ENCODE data around the gene MAP3K19. TPM values are rescaled to one million over a fixed set of nuclear protein-coding genes. Genes with fewer than 3 reads are reported as not detected.

The MAP3K19 gene
- total RNA-seq, 1 experiment from 2014 or later, result not detected

- no TSS peak for BruUV-seq (replicated peaks)
- Mint-ChIP-seq H3K4me1 (ENCODE audit: low read depth, unreplicated experiment) (no peaks in the 10 kb centered on the region), H3K27me3 (ENCODE audit: unreplicated experiment) (no peaks in the 10 kb centered on the region), H3K9me3 (ENCODE audit: low read depth, unreplicated experiment) (no peaks in the 10 kb centered on the region), H3K36me3 (ENCODE audit: insufficient read depth, unreplicated experiment) (peaks cover 32% of the 10 kb centered on the region), H3K27ac (ENCODE audit: unreplicated experiment) (no peak overlapping the region), H3K4me3 (ENCODE audit: low read depth, unreplicated experiment) (no peak overlapping the region)
- DNase-seq, result no peak
- no peak for TF ChIP-seq CTCF (IDR thresholded peaks at IDR 0.05; ENCODE audit: unreplicated experiment)
- CTCF ChIA-PET, result no interaction called here
- intact Hi-C loops (cut with micrococcal nuclease; ENCODE audit: unreplicated experiment), result no loop called here
Observed at GRCh38 chr2:135066710-135067109, 19.5 kb upstream of the MAP3K19 start.

GRCh38 chr2:135064149-135064548, 16.9 kb upstream of the MAP3K19 start:
- no peak for DNase-seq
- Mint-ChIP-seq H3K4me1 (ENCODE audit: low read depth, unreplicated experiment) (no peaks in the 10 kb centered on the region), H3K27ac (ENCODE audit: unreplicated experiment) (no peak overlapping the region), H3K36me3 (ENCODE audit: insufficient read depth, unreplicated experiment) (peaks cover 26% of the 10 kb centered on the region), H3K9me3 (ENCODE audit: low read depth, unreplicated experiment) (no peaks in the 10 kb centered on the region), H3K4me3 (ENCODE audit: low read depth, unreplicated experiment) (no peak overlapping the region), H3K27me3 (ENCODE audit: unreplicated experiment) (no peaks in the 10 kb centered on the region)
- intact Hi-C loops (cut with micrococcal nuclease; ENCODE audit: unreplicated experiment), result no loop called here
- no TSS peak for BruUV-seq (replicated peaks)
- CTCF ChIA-PET, result no interaction called here
- no peak for TF ChIP-seq CTCF (IDR thresholded peaks at IDR 0.05; ENCODE audit: unreplicated experiment)

- TF ChIP-seq CTCF (IDR thresholded peaks at IDR 0.05; ENCODE audit: unreplicated experiment), result no peak
- Mint-ChIP-seq H3K36me3 (ENCODE audit: insufficient read depth, unreplicated experiment) (peaks cover 26% of the 10 kb centered on the region), H3K4me3 (ENCODE audit: low read depth, unreplicated experiment) (no peak overlapping the region), H3K27me3 (ENCODE audit: unreplicated experiment) (no peaks in the 10 kb centered on the region), H3K4me1 (ENCODE audit: low read depth, unreplicated experiment) (no peaks in the 10 kb centered on the region), H3K27ac (ENCODE audit: unreplicated experiment) (no peak overlapping the region), H3K9me3 (ENCODE audit: low read depth, unreplicated experiment) (no peaks in the 10 kb centered on the region)
- no TSS peak for BruUV-seq (replicated peaks)
- CTCF ChIA-PET, result no interaction called here
- no peak for DNase-seq
- intact Hi-C loops (cut with micrococcal nuclease; ENCODE audit: unreplicated experiment), result no loop called here
Observed at GRCh38 chr2:135063210-135063609, 16.0 kb upstream of the MAP3K19 start.

- H3K27me3 Mint-ChIP-seq (ENCODE audit: unreplicated experiment), result no peaks in the 10 kb centered on the region
- peaks cover 10% of the 10 kb centered on the region for H3K4me1 Mint-ChIP-seq (ENCODE audit: low read depth, unreplicated experiment)
- H3K36me3 Mint-ChIP-seq (ENCODE audit: insufficient read depth, unreplicated experiment), result peaks cover 34% of the 10 kb centered on the region
- CTCF ChIA-PET, result interaction anchor here (0.6 to 1.1 kb wide), 3 partner anchors 11 to 1943 kb away, joined by 3 read pairs; no protein-coding TSS in a partner anchor
- BruUV-seq (replicated peaks), result no TSS peak
- intact Hi-C loops (cut with micrococcal nuclease; ENCODE audit: unreplicated experiment), result no loop called here
- no peak for DNase-seq
- H3K9me3 Mint-ChIP-seq (ENCODE audit: low read depth, unreplicated experiment), result no peaks in the 10 kb centered on the region
- no peak overlapping the region for H3K27ac Mint-ChIP-seq (ENCODE audit: unreplicated experiment)
- TF ChIP-seq CTCF (IDR thresholded peaks at IDR 0.05; ENCODE audit: unreplicated experiment), result no peak
- H3K4me3 Mint-ChIP-seq (ENCODE audit: low read depth, unreplicated experiment), result no peak overlapping the region
Observed at GRCh38 chr2:135059577-135059976, 12.3 kb upstream of the MAP3K19 start.

Measured in Calu3 (cell line).